Mesenchymal stem cell (in vitro differentiated cells and primary cell): ENCODE measurements around the gene DHH.

Source experiments
- DNase-seq: peaks from one replicate; pipeline ENCODE4 v3.0.0-alpha.2; 2013
- H2AFZ ChIP-seq: one replicate; pipeline ENCODE4 v1.6.1; 2013; ENCODE audit warnings: low read depth, mild to moderate bottlenecking, control low read depth, inconsistent platforms, low read length, moderate library complexity
- H2AK5ac ChIP-seq: 2 replicates; pipeline ENCODE4 v1.6.1; 2013; ENCODE audit warnings: low read length, moderate library complexity, mild to moderate bottlenecking, inconsistent platforms; ENCODE audit not compliant: severe bottlenecking
- H2BK120ac ChIP-seq: one replicate; pipeline ENCODE4 v1.6.1; 2013; ENCODE audit warnings: low read depth, mild to moderate bottlenecking, inconsistent platforms, low read length, moderate library complexity
- H2BK12ac ChIP-seq, 2 experiments: one replicate each; pipeline ENCODE4 v1.6.1; 2013; ENCODE audit warnings: inconsistent platforms in 2 of 2, low read length in 2 of 2, mild to moderate bottlenecking in 2 of 2, moderate library complexity in 2 of 2, control low read depth in 1 of 2
- H2BK15ac ChIP-seq: one replicate; pipeline ENCODE4 v1.6.1; 2013; ENCODE audit warnings: mild to moderate bottlenecking, low read depth, inconsistent platforms; ENCODE audit not compliant: poor library complexity, severe bottlenecking
- H2BK5ac ChIP-seq: 2 replicates; pipeline ENCODE4 v1.6.1; 2013; ENCODE audit warnings: low read depth, mild to moderate bottlenecking, low read length, control low read depth, inconsistent platforms; ENCODE audit not compliant: poor library complexity, severe bottlenecking
- H3K14ac ChIP-seq, 2 experiments: one replicate each; pipeline ENCODE4 v1.6.1; 2013; ENCODE audit warnings: inconsistent platforms in 2 of 2, low read length in 2 of 2, control low read depth in 1 of 2, mild to moderate bottlenecking in 1 of 2, moderate library complexity in 1 of 2
- H3K18ac ChIP-seq, 2 experiments: one replicate each; pipeline ENCODE4 v1.6.1; 2013; ENCODE audit warnings: inconsistent platforms in 2 of 2, low read length in 2 of 2, control low read depth in 1 of 2, low read depth in 1 of 2, mild to moderate bottlenecking in 1 of 2
- H3K23ac ChIP-seq, 2 experiments: one replicate each; pipeline ENCODE4 v1.6.1; 2013; ENCODE audit warnings: inconsistent platforms in 2 of 2, low read length in 2 of 2, mild to moderate bottlenecking in 2 of 2, moderate library complexity in 2 of 2, control low read depth in 1 of 2
- H3K27ac ChIP-seq: 2 replicates; pipeline ENCODE4 v1.5.1; 2013; ENCODE audit warnings: mild to moderate bottlenecking, moderate library complexity, low read length, control low read depth, inconsistent platforms; ENCODE audit not compliant: poor library complexity, severe bottlenecking
- H3K27me3 ChIP-seq, 2 experiments: 2 replicates each; pipeline versions ENCODE4 v1.6.1 to v1.7.0; 2013; ENCODE audit warnings: low read length in 2 of 2, mild to moderate bottlenecking in 2 of 2, moderate library complexity in 2 of 2, control low read depth in 1 of 2, inconsistent platforms in 1 of 2; ENCODE audit not compliant: control insufficient read depth in 1 of 2, insufficient read depth in 1 of 2
- H3K36me3 ChIP-seq, 2 experiments: 2 replicates each; pipeline versions ENCODE4 v1.6.1 to v1.7.0; 2013; ENCODE audit warnings: low read length in 2 of 2, control low read depth in 1 of 2, inconsistent platforms in 1 of 2, low read depth in 1 of 2, mild to moderate bottlenecking in 1 of 2; ENCODE audit not compliant: insufficient read depth in 2 of 2, control insufficient read depth in 1 of 2
- H3K4ac ChIP-seq, 2 experiments: one replicate each; pipeline ENCODE4 v1.6.1; 2013; ENCODE audit warnings: inconsistent platforms in 2 of 2, low read length in 2 of 2, mild to moderate bottlenecking in 2 of 2, moderate library complexity in 2 of 2, control low read depth in 1 of 2, low read depth in 1 of 2
- H3K4me1 ChIP-seq: 2 replicates; pipeline ENCODE4 v1.6.1; 2013; ENCODE audit warnings: low read depth, low read length, control low read depth; ENCODE audit not compliant: control insufficient read depth, insufficient read depth
- H3K4me2 ChIP-seq: 2 replicates; pipeline ENCODE4 v1.6.1; 2013; ENCODE audit warnings: low read length, mild to moderate bottlenecking, inconsistent platforms; ENCODE audit not compliant: poor library complexity, severe bottlenecking
- H3K4me3 ChIP-seq, 2 experiments: 2 replicates each; pipeline versions ENCODE4 v1.5.1 to v1.7.0; 2013; ENCODE audit warnings: low read length in 2 of 2, mild to moderate bottlenecking in 2 of 2, control low read depth in 1 of 2, low read depth in 1 of 2; ENCODE audit not compliant: insufficient read depth in 1 of 2
- H3K79me1 ChIP-seq: replicated peaks from 2 replicates; pipeline ENCODE4 v1.6.1; 2013; ENCODE audit warnings: mild to moderate bottlenecking, control low read depth, low read length, inconsistent platforms; ENCODE audit not compliant: poor library complexity, severe bottlenecking
- H3K9ac ChIP-seq: 2 replicates; pipeline ENCODE4 v1.7.0; 2013; ENCODE audit warnings: mild to moderate bottlenecking, low read length, moderate library complexity
- H3K9me3 ChIP-seq: 2 replicates; pipeline ENCODE4 v1.7.0; 2013; ENCODE audit warnings: mild to moderate bottlenecking, low read length; ENCODE audit not compliant: control insufficient read depth
- H4K8ac ChIP-seq: one replicate; pipeline ENCODE4 v1.6.1; 2013; ENCODE audit warnings: inconsistent platforms, mild to moderate bottlenecking, low read length, moderate library complexity
- H4K91ac ChIP-seq: one replicate; pipeline ENCODE4 v1.6.1; 2013; ENCODE audit warnings: mild to moderate bottlenecking, low read length, inconsistent platforms
- WGBS: methylation state at CpG from one replicate; pipeline ENCODE4 v1.1.7; 2013; ENCODE audit warnings: mixed read lengths; 5-methylcytosine and 5-hydroxymethylcytosine counted together

Gene DHH

DNA sequence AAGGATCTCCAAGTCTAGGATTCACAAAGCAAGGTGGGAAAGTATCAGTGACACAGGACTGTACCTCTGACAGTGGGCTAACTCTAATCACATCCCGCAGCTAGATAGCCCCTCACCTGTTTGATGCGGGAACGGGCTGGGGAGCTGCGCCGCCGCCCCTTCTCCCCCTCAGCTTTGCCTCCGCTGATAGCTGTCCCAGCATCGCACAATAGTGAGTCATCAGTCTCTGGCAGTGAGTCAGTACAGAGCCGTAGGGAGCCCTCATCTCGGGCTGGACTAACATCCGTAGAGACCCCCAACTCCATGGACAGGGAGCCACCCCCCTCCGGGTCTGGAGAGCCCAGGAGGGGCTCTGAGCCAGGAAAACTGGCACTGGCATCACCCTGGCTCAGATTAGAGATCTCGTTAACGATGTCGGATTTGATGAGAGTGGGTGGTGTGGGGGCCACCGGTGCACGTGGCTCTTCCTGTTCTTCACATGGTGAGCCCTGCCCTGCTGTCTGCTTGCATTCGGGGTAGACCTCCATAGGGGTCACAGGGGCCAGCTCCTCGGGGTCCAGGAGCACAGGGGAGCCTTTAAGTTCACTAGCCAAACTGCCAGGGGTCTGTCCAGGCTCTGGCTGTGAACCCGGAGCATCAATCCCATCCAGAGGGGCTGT lies 44.9 kb downstream of the DHH start:
- no peaks in the 10 kb centered on the region for H3K27me3 ChIP-seq
- H2BK120ac ChIP-seq, result peak overlapping the region; percentile 27
- no peak overlapping the region for H3K4ac ChIP-seq
- H3K14ac ChIP-seq, result no peak overlapping the region
- WGBS, result 55% methylated on average over 20 of the region's 20 CpGs
- DNase-seq, result peak; percentile 79
- no peak overlapping the region for H3K4me3 ChIP-seq
- peak overlapping the region; percentile 39 for H3K9ac ChIP-seq
- H3K18ac ChIP-seq, result peak overlapping the region in 1 of 2 experiments; percentile 19
- peak overlapping the region; percentile 86 for H3K27ac ChIP-seq
- no peak overlapping the region for H3K23ac ChIP-seq
- H2AK5ac ChIP-seq, result peak overlapping the region; percentile 10
- H2BK15ac ChIP-seq, result no peak overlapping the region
- no peak overlapping the region for H2BK5ac ChIP-seq
- H3K36me3 ChIP-seq, result peaks cover 91 to 98% of the 10 kb centered on the region in 2 experiments
- H4K91ac ChIP-seq, result peak overlapping the region; percentile 47
- peak overlapping the region in 1 of 2 experiments; percentile 18 for H2BK12ac ChIP-seq
- no peak overlapping the region for H2AFZ ChIP-seq
- H3K4me1 ChIP-seq, result peaks cover 33% of the 10 kb centered on the region
- H3K9me3 ChIP-seq, result no peaks in the 10 kb centered on the region
- peak overlapping the region; percentile 55 for H4K8ac ChIP-seq
- peak overlapping the region; percentile 46 for H3K4me2 ChIP-seq
- H3K79me1 ChIP-seq, result peaks cover 47% of the 10 kb centered on the region

DNA sequence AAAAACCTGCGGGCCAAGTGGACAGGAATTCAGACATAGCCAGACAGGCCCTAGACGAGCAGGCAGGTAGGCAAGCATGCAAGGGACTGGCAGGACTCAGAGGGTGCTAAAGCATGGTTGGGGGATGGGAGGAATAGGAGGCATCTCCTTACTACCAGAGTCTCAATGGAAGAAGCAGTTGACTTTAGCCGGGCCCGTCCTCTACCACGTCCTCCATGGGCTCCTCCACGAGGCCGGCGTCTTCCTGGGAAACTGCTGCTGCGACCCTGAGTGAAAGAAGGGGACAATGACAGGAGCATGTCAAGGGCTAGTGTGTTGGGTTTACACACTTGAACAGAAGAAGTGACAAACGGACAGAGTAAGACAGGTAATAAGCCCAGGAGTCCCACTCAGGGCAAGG lies 45.6 kb downstream of the DHH start:
- no peak overlapping the region for H3K23ac ChIP-seq
- H3K36me3 ChIP-seq, result peaks cover 91 to 98% of the 10 kb centered on the region in 2 experiments
- DNase-seq, result no peak
- no peak overlapping the region for H3K18ac ChIP-seq
- peaks cover 26% of the 10 kb centered on the region for H3K4me1 ChIP-seq
- no peak overlapping the region for H4K91ac ChIP-seq
- H2AFZ ChIP-seq, result no peak overlapping the region
- H3K4me2 ChIP-seq, result no peak overlapping the region
- H3K79me1 ChIP-seq, result peaks cover 52% of the 10 kb centered on the region
- H3K27me3 ChIP-seq, result no peaks in the 10 kb centered on the region
- no peak overlapping the region for H3K14ac ChIP-seq
- no peak overlapping the region for H3K9ac ChIP-seq
- H2AK5ac ChIP-seq, result peak overlapping the region; percentile 95
- H2BK15ac ChIP-seq, result no peak overlapping the region
- no peak overlapping the region for H2BK12ac ChIP-seq
- H4K8ac ChIP-seq, result no peak overlapping the region
- no peak overlapping the region for H3K4me3 ChIP-seq
- no peaks in the 10 kb centered on the region for H3K9me3 ChIP-seq
- H3K27ac ChIP-seq, result peak overlapping the region; percentile 86
- no peak overlapping the region for H2BK120ac ChIP-seq
- H3K4ac ChIP-seq, result no peak overlapping the region
- 94% methylated on average over 10 of the region's 10 CpGs for WGBS
- no peak overlapping the region for H2BK5ac ChIP-seq

- Histone ChIP-seq H3K14ac (no peak overlapping the region), H2BK5ac (no peak overlapping the region), H2BK12ac (no peak overlapping the region), H2BK120ac (no peak overlapping the region), H3K27me3 (no peaks in the 10 kb centered on the region), H2BK15ac (no peak overlapping the region), H3K4ac (no peak overlapping the region), H3K4me1 (peaks cover 17% of the 10 kb centered on the region), H3K9me3 (no peaks in the 10 kb centered on the region), H3K4me2 (no peak overlapping the region), H4K8ac (no peak overlapping the region), H3K27ac (no peak overlapping the region), H3K23ac (no peak overlapping the region), H2AFZ (no peak overlapping the region), H3K18ac (no peak overlapping the region), H3K4me3 (no peak overlapping the region), H4K91ac (no peak overlapping the region), H2AK5ac (no peak overlapping the region), H3K36me3 (peaks cover 91 to 98% of the 10 kb centered on the region in 2 experiments), H3K9ac (no peak overlapping the region), H3K79me1 (peaks cover 50% of the 10 kb centered on the region)
- DNase-seq, result no peak
- 98% methylated on average over 7 of the region's 12 CpGs for WGBS
These were observed 48.3 kb downstream of the DHH start for GRCh38 chr12:49046129-49046895.

DNA sequence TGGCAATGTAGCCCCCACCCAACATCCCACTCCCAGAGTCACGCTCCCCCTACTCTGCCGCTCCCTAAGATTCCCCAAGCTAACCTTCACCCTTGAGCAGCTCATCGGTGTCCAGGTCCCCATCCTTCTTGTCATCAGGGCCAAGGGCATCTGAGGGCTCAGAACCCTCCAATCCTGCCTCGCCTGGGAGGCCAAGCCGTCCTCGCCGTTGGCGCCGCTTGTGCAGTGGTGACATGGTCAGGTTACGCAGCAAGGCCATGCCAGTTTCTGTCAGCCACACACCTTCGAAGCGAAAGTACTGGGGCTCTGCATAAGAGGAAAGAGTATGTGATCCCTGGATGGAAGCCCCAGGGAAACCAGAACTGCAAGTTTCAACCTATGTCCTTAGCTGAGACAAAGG lies 49.9 kb downstream of the DHH start:
- Histone ChIP-seq H3K4me3 (no peak overlapping the region), H2AFZ (no peak overlapping the region), H2AK5ac (no peak overlapping the region), H2BK12ac (no peak overlapping the region), H3K4me2 (no peak overlapping the region), H2BK5ac (no peak overlapping the region), H3K14ac (no peak overlapping the region), H3K79me1 (peaks cover 50% of the 10 kb centered on the region), H3K4me1 (peaks cover 8% of the 10 kb centered on the region), H3K23ac (no peak overlapping the region), H3K9me3 (no peaks in the 10 kb centered on the region), H4K91ac (no peak overlapping the region), H2BK120ac (no peak overlapping the region), H2BK15ac (no peak overlapping the region), H3K27ac (no peak overlapping the region), H3K18ac (no peak overlapping the region), H3K27me3 (no peaks in the 10 kb centered on the region), H3K36me3 (peaks cover 91 to 95% of the 10 kb centered on the region in 2 experiments), H3K9ac (no peak overlapping the region), H4K8ac (no peak overlapping the region), H3K4ac (no peak overlapping the region)
- WGBS, result 94% methylated on average over 12 of the region's 12 CpGs
- DNase-seq, result no peak
